Glutamatergic neuron (in vitro differentiated cells): ENCODE results near the gene PTPN13. TPM values are rescaled to one million over a fixed set of nuclear protein-coding genes. Genes with fewer than 3 reads are reported as not detected.

Source experiments
- DNase-seq: peaks from one replicate; pipeline ENCODE4 v3.0.0; 2022
- H3K27ac Mint-ChIP-seq: one replicate; pipeline ENCODE4 v1.8.0; 2020; ENCODE audit warnings: mild to moderate bottlenecking, mixed read lengths, inconsistent platforms; ENCODE audit not compliant: unreplicated experiment
- H3K27me3 Mint-ChIP-seq: one replicate; pipeline ENCODE4 v1.8.0; 2020; ENCODE audit warnings: mild to moderate bottlenecking, moderate library complexity, mixed read lengths, inconsistent platforms; ENCODE audit not compliant: unreplicated experiment
- H3K36me3 Mint-ChIP-seq: one replicate; pipeline ENCODE4 v1.8.0; 2020; ENCODE audit warnings: mild to moderate bottlenecking, mixed read lengths, inconsistent platforms; ENCODE audit not compliant: unreplicated experiment
- H3K4me1 Mint-ChIP-seq: one replicate; pipeline ENCODE4 v1.8.0; 2020; ENCODE audit warnings: mild to moderate bottlenecking, low read depth, mixed read lengths, inconsistent platforms; ENCODE audit not compliant: unreplicated experiment
- H3K4me3 Mint-ChIP-seq: one replicate; pipeline ENCODE4 v1.8.0; 2020; ENCODE audit warnings: mild to moderate bottlenecking, mixed read lengths, inconsistent platforms; ENCODE audit not compliant: unreplicated experiment
- H3K9me3 Mint-ChIP-seq: one replicate; pipeline ENCODE4 v1.8.0; 2020; ENCODE audit warnings: mild to moderate bottlenecking, moderate library complexity, mixed read lengths, inconsistent platforms; ENCODE audit not compliant: unreplicated experiment
- total RNA-seq: library from RNA; stranded (reverse); fragmentation: NEBNext Ultra II Directional; extraction: Animal tissue kit (Norgen Biotek cat#: 25700); gene quantifications from one replicate; pipeline ENCODE4 v1.2.1, GENCODE V29; 2021; ENCODE audit not compliant: unreplicated experiment
- TF ChIP-seq, protein P1 (sequence below): fragments of 200-600 bp; sonication (generic); IDR thresholded peaks from one replicate; pipeline ENCODE4 v1.5.0; 2021; ENCODE audit not compliant: partially characterized antibody, unreplicated experiment

PTPN13 gene
- total RNA-seq, 1 donor from 2014 or later, result 44.1 TPM

DNA sequence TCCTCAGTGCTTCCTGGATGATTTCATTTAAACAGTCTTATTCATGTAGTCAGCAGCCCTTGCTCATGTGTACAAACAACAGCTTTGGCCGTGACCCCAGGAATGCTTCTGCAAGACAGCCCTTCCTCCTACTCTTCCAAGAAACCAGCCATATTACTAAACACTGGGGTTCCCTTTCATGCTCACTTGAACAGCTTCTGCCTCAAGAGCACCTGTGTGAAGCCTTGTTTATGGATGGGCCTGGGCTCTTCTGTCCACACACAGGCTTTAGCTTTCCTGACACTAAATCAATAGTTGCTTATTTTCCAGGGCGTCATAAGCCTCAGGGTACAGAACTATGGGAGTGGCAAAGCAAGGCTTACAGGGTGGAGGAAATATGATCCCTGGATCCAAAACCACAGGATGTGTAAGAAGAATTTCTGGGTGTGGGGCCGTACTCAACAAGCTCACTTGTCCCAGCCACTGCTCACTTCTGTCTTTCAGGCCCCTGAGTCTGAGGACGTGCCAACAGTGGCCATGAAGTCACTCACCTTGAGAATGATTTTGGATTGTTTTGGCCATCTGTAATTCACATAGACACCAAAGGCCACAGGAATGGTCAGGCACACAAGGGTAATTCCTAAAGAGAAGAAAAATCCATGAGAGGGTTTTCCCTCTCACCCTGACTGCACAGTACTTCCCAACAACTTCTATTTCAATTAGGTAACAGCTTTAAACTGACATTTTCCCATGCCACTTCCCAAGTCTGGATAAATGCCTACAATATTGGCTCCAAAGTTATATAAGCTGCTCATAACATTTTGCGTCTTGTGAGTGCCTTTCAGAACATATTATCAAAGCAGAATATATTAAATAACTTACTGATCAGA lies 237.4 kb downstream of the PTPN13 start:
- peaks cover 2% of the 10 kb centered on the region for H3K9me3 Mint-ChIP-seq
- H3K36me3 Mint-ChIP-seq, result no peaks in the 10 kb centered on the region
- H3K4me1 Mint-ChIP-seq, result peaks cover 4% of the 10 kb centered on the region
- no peak overlapping the region for H3K27ac Mint-ChIP-seq
- TF ChIP-seq, protein P1, sequence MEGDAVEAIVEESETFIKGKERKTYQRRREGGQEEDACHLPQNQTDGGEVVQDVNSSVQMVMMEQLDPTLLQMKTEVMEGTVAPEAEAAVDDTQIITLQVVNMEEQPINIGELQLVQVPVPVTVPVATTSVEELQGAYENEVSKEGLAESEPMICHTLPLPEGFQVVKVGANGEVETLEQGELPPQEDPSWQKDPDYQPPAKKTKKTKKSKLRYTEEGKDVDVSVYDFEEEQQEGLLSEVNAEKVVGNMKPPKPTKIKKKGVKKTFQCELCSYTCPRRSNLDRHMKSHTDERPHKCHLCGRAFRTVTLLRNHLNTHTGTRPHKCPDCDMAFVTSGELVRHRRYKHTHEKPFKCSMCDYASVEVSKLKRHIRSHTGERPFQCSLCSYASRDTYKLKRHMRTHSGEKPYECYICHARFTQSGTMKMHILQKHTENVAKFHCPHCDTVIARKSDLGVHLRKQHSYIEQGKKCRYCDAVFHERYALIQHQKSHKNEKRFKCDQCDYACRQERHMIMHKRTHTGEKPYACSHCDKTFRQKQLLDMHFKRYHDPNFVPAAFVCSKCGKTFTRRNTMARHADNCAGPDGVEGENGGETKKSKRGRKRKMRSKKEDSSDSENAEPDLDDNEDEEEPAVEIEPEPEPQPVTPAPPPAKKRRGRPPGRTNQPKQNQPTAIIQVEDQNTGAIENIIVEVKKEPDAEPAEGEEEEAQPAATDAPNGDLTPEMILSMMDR, result no peak
- no peaks in the 10 kb centered on the region for H3K27me3 Mint-ChIP-seq
- no peak for DNase-seq
- no peak overlapping the region for H3K4me3 Mint-ChIP-seq

DNA sequence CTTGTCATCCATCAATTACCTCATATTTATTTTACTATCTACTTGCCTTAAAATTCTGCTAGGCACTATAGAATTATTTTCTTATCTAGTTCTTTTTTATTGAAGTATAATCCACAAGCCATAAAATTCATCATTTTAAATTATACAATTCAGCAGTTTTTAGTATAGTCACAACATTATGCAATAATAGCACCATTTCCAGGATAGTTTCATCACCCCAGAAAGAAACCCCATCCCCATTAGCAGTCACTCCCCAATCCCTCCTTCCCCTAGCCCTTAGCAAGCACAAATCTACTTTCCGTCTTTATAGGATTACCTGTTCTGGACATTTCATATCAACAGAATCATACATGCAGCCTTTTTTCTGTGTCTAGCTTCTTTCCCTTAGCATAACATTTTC lies 239.5 kb downstream of the PTPN13 start:
- no peak overlapping the region for H3K27ac Mint-ChIP-seq
- no peak for DNase-seq
- H3K36me3 Mint-ChIP-seq, result no peaks in the 10 kb centered on the region
- peaks cover 2% of the 10 kb centered on the region for H3K9me3 Mint-ChIP-seq
- peaks cover 4% of the 10 kb centered on the region for H3K4me1 Mint-ChIP-seq
- H3K4me3 Mint-ChIP-seq, result no peak overlapping the region
- peaks cover 3% of the 10 kb centered on the region for H3K27me3 Mint-ChIP-seq
- TF ChIP-seq, protein P1, result no peak

DNA sequence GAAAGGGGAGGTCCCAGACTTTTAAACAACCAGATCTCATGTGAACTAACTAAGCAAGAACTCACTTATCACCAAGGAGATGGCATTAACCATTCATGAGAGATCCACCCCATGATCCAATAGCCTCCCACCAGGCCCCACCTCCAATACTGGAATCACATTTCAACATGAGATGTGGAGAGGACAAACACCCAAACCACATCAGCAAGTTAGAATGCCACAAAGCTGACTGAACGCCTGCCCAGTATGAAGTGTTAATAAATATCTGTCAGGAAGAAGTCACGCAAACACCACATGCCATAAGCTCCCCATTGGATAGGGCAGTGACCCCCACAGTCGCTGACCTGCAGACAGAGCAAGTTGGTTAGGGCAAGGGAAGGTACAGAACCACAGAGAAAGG lies 240.8 kb downstream of the PTPN13 start:
- peaks cover 4% of the 10 kb centered on the region for H3K4me1 Mint-ChIP-seq

DNA sequence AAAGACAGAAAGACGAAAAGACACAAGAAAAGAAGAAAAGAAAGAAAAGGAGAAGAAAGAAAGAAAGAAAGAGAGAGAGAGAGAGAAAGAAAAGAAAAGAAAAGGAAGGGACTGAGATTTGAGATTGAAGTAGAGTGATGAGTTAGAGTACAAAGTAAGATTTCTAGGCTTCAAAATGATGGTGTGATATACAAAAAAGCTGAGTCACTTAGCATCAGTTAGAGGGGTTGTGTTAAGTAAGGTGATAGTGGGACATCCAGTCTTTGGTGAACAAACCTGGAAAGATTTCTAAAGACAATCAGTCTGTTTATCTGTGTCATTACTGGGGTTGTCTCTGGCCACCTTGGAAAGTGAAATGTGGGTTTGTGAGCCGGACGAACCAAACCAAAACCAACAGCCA lies 241.6 kb downstream of the PTPN13 start:
- peaks cover 3% of the 10 kb centered on the region for H3K27me3 Mint-ChIP-seq

More for the DNA sequence above, 240.8 kb downstream of the PTPN13 start:
- Mint-ChIP-seq H3K27me3 (peaks cover 3% of the 10 kb centered on the region), H3K9me3 (peaks cover 2% of the 10 kb centered on the region), H3K4me3 (no peak overlapping the region), H3K27ac (no peak overlapping the region), H3K36me3 (no peaks in the 10 kb centered on the region)
- DNase-seq, result no peak
- TF ChIP-seq, protein P1, result no peak

More for the DNA sequence above, 241.6 kb downstream of the PTPN13 start:
- TF ChIP-seq, protein P1, result no peak
- no peak overlapping the region for H3K4me3 Mint-ChIP-seq
- no peak for DNase-seq
- H3K9me3 Mint-ChIP-seq, result peaks cover 2% of the 10 kb centered on the region
- H3K36me3 Mint-ChIP-seq, result no peaks in the 10 kb centered on the region
- peaks cover 4% of the 10 kb centered on the region for H3K4me1 Mint-ChIP-seq
- no peak overlapping the region for H3K27ac Mint-ChIP-seq
